Aorta (tissue), 5 donors: ENCODE measurements around the gene EPHX1. TPM values are rescaled to one million over a fixed set of nuclear protein-coding genes. Genes with fewer than 3 reads are reported as not detected.
"Not testable (repeated sequence)": the region's sequence is repeated elsewhere in the genome, so short reads cannot be mapped to it uniquely, and the experiment has no call there.

Experiments
- ATAC-seq: fragments of 200-7000 bp; cut with Tn5 transposase; one replicate; pipeline ENCODE4 v1.9.1; 2022; ENCODE audit warnings: moderate library complexity; ENCODE audit not compliant: low FRiP score
- DNase-seq, 2 donors: peaks; one replicate each; pipeline ENCODE4 v3.0.0-alpha.2; 2020
- H3K27ac ChIP-seq, 2 donors: one replicate each; pipeline ENCODE4 v1.5.1; 2013; ENCODE audit warnings: low read length in 2 of 2, mild to moderate bottlenecking in 2 of 2, moderate library complexity in 2 of 2, control low read depth in 1 of 2, inconsistent platforms in 1 of 2, low read depth in 1 of 2
- H3K27me3 ChIP-seq, 2 donors: one replicate each; pipeline ENCODE4 v1.6.1; 2013; ENCODE audit warnings: control low read depth in 1 of 2, low read length in 1 of 2, mild to moderate bottlenecking in 1 of 2, moderate library complexity in 1 of 2; ENCODE audit not compliant: insufficient read depth in 2 of 2, control insufficient read depth in 1 of 2
- H3K36me3 ChIP-seq, 2 donors: one replicate each; pipeline ENCODE4 v1.6.1; 2013; ENCODE audit warnings: control low read depth in 1 of 2, low read length in 1 of 2, mild to moderate bottlenecking in 1 of 2; ENCODE audit not compliant: insufficient read depth in 2 of 2, control insufficient read depth in 1 of 2
- H3K4me1 ChIP-seq, 2 donors: one replicate each; pipeline ENCODE4 v1.6.1; 2013; ENCODE audit warnings: low read length in 2 of 2, control low read depth in 1 of 2, mild to moderate bottlenecking in 1 of 2, moderate library complexity in 1 of 2; ENCODE audit not compliant: insufficient read depth in 2 of 2, control insufficient read depth in 1 of 2
- H3K4me3 ChIP-seq, 2 donors: one replicate each; pipeline ENCODE4 v1.5.1; 2013; ENCODE audit warnings: low read length in 2 of 2, control low read depth in 1 of 2, mild to moderate bottlenecking in 1 of 2
- H3K9me3 ChIP-seq: one replicate; pipeline ENCODE4 v1.6.1; 2013; ENCODE audit warnings: mild to moderate bottlenecking, low read length; ENCODE audit not compliant: control insufficient read depth
- WGBS, 2 donors: extraction: QIAGEN DNeasy Blood & Tissue Kit; methylation state at CpG; one replicate each; pipeline ENCODE4 v1.1.7; 2013; 5-methylcytosine and 5-hydroxymethylcytosine counted together
- intact Hi-C, 2 donors: fragments of 100-400 bp; cut with DNase I; formaldehyde crosslinking; loops; one replicate each; pipeline versions ENCODE4 v1.14.2 to v1.15.0; 2022
- polyA plus RNA-seq, 2 donors: library from polyadenylated mRNA; stranded (reverse); fragments of 200-250 nt; gene quantifications; one replicate each; pipeline ENCODE4 v1.2.3, GENCODE V29; 2013
- total RNA-seq, 2 donors: library from RNA; stranded (reverse); fragmentation: NEBNext Ultra II Directional; extraction: Animal tissue kit (Norgen Biotek cat#: 25700); gene quantifications; one replicate each; pipeline ENCODE4 v1.2.1, GENCODE V29; 2021
- donor health status: healthy with polysubstance abuse.
- donor health status: Bipolar disorder and iron deficiency.
- donor health status: DM: no; HTN: no; CAD: no.
- donor health status: DM: no; HTN: no; CAD: no.
- donor health status: DM: yes; HTN: yes; CAD: no.

EPHX1 gene
- total and polyA plus RNA-seq, 4 donors, result 20.0 to 153 (median 61.9) TPM

GRCh38 chr1:225772848-225773247 is 37.1 kb upstream of the EPHX1 start:
- intact Hi-C loops, result loop anchor here (2.0 to 10.0 kb wide), 5 partner anchors 121 to 298 kb away; partner anchors contain the start of gene ENAH (in 2 of the 2)
- DNase-seq (no peak), ATAC-seq (no peak)
- Histone ChIP-seq H3K4me3 (no peak overlapping the region), H3K4me1 (no peaks in the 10 kb centered on the region), H3K36me3 (no peaks in the 10 kb centered on the region), H3K9me3 (no peaks in the 10 kb centered on the region), H3K27me3 (no peaks in the 10 kb centered on the region), H3K27ac (no peak overlapping the region)
- 74 to 76% methylated on average over 4 of the region's 4 CpGs for whole genome bisulfite sequencing, 2 donors

GRCh38 chr1:225774281-225775147 is 35.4 kb upstream of the EPHX1 start:
- no peak for DNase-seq
- ATAC-seq, result no peak
- intact Hi-C loops, result loop anchor here (5.0 to 10.0 kb wide), 6 partner anchors 43 to 297 kb away; partner anchors contain the start of gene ENAH (in 2 of the 2)
- WGBS, 2 donors, result 57 to 67% methylated on average over 3 of the region's 3 CpGs
- H3K27me3 ChIP-seq, result no peaks in the 10 kb centered on the region
- H3K4me1 ChIP-seq, result no peaks in the 10 kb centered on the region
- no peak overlapping the region for H3K27ac ChIP-seq
- H3K4me3 ChIP-seq, result no peak overlapping the region
- no peaks in the 10 kb centered on the region for H3K9me3 ChIP-seq
- H3K36me3 ChIP-seq, result no peaks in the 10 kb centered on the region

GRCh38 chr1:225776294-225776693 is 33.6 kb upstream of the EPHX1 start:
- Histone ChIP-seq H3K4me1 (peaks cover 0 to 2% of the 10 kb centered on the region in 2 donors), H3K4me3 (no peak overlapping the region), H3K27ac (no peak overlapping the region), H3K36me3 (no peaks in the 10 kb centered on the region), H3K9me3 (no peaks in the 10 kb centered on the region), H3K27me3 (no peaks in the 10 kb centered on the region)
- intact Hi-C loops, result loop anchor here (1.0 to 10.0 kb wide), 4 partner anchors 41 to 199 kb away; no protein-coding TSS in a partner anchor
- ATAC-seq (no peak), DNase-seq (no peak)
- WGBS, 2 donors, result 92 to 93% methylated on average over 4 of the region's 4 CpGs

GRCh38 chr1:225777058-225777582 is 32.8 kb upstream of the EPHX1 start:
- H3K9me3 ChIP-seq, result no peaks in the 10 kb centered on the region
- peaks cover 0 to 2% of the 10 kb centered on the region in 2 donors for H3K4me1 ChIP-seq
- DNase-seq (no peak), ATAC-seq (no peak)
- peak overlapping the region; percentile 40 to 47 for H3K4me3 ChIP-seq
- H3K27ac ChIP-seq, result peak overlapping the region in 1 of 2 donors; percentile 52
- H3K36me3 ChIP-seq, result no peaks in the 10 kb centered on the region
- intact Hi-C loops, result loop anchor here (5.0 to 10.0 kb wide), 3 partner anchors 40 to 198 kb away; no protein-coding TSS in a partner anchor
- WGBS, 2 donors, result 20 to 21% methylated on average over 18 of the region's 18 CpGs
- H3K27me3 ChIP-seq, result no peaks in the 10 kb centered on the region

- intact Hi-C loops, result loop anchor here (5.0 to 10.0 kb wide), 3 partner anchors 40 to 197 kb away; no protein-coding TSS in a partner anchor
- Histone ChIP-seq H3K4me1 (peaks cover 0 to 2% of the 10 kb centered on the region in 2 donors), H3K9me3 (no peaks in the 10 kb centered on the region), H3K27me3 (no peaks in the 10 kb centered on the region), H3K27ac (peak within 1 kb of the TSS; percentile 18 to 98), H3K4me3 (peak within 1 kb of the TSS; percentile 43 to 89), H3K36me3 (no peaks in the 10 kb centered on the region)
- DNase-seq (peak; percentile 99 to 100), ATAC-seq (peak; percentile 100)
- 0% methylated on average over 44 to 46 of the region's 46 CpGs for WGBS, 2 donors
These were observed 32.2 kb upstream of the EPHX1 start, which contains the start of gene SRP9 for GRCh38 chr1:225777583-225778336. Gene SRP9 (plus strand): TSS chr1:225777826. CDS start chr1:225777941, 115 bp downstream.

- no peaks in the 10 kb centered on the region for H3K36me3 ChIP-seq
- 0% methylated on average over 3 of the region's 3 CpGs for WGBS, 2 donors
- intact Hi-C loops, result loop anchor here (5.0 to 10.0 kb wide), 3 partner anchors 39 to 196 kb away; no protein-coding TSS in a partner anchor
These were observed 31.6 kb upstream of the EPHX1 start for GRCh38 chr1:225778337-225778669.

GRCh38 chr1:225779165-225779564 is 30.8 kb upstream of the EPHX1 start:
- ATAC-seq, H3K27me3 ChIP-seq, H3K36me3 ChIP-seq, DNase-seq, H3K4me1 ChIP-seq, H3K27ac ChIP-seq, H3K9me3 ChIP-seq: not testable (repeated sequence)
- intact Hi-C loops, result loop anchor here (5.0 to 10.0 kb wide), 3 partner anchors 38 to 196 kb away; no protein-coding TSS in a partner anchor
- WGBS, 2 donors, result 47 to 49% methylated on average over 13 of the region's 13 CpGs
- peak overlapping the region; percentile 43 to 89 for H3K4me3 ChIP-seq

More at GRCh38 chr1:225778337-225778669, 31.6 kb upstream of the EPHX1 start:
- DNase-seq, result no peak
- no peak for ATAC-seq
- Histone ChIP-seq H3K4me3 (peak overlapping the region; percentile 43 to 89), H3K4me1 (peaks cover 0 to 2% of the 10 kb centered on the region in 2 donors), H3K27me3 (no peaks in the 10 kb centered on the region), H3K9me3 (no peaks in the 10 kb centered on the region), H3K27ac (peak overlapping the region in 1 of 2 donors; percentile 98)

GRCh38 chr1:225780134-225780533 is 29.8 kb upstream of the EPHX1 start:
- Histone ChIP-seq H3K4me3 (no peak overlapping the region), H3K27me3 (no peaks in the 10 kb centered on the region), H3K36me3 (peaks cover 0 to 2% of the 10 kb centered on the region in 2 donors), H3K9me3 (no peaks in the 10 kb centered on the region), H3K4me1 (peaks cover 0 to 2% of the 10 kb centered on the region in 2 donors), H3K27ac (no peak overlapping the region)
- WGBS, 2 donors, result 86 to 89% methylated on average over 5 of the region's 5 CpGs
- no peak for ATAC-seq
- intact Hi-C loops, result loop anchor here in 1 of 2 donors (5.0 kb wide), 2 partner anchors 62 to 132 kb away; no protein-coding TSS in a partner anchor
- DNase-seq, result no peak
